ENCODE measurements around the gene SH3BP5. TPM values are rescaled to one million over a fixed set of nuclear protein-coding genes. Genes with fewer than 3 reads are reported as not detected.

The SH3BP5 gene
- total RNA-seq, 1 donor from 2014 or later = 19.5 TPM

- intact Hi-C loops (cut with micrococcal nuclease) = loop anchor here (1.0 to 5.0 kb wide), 6 partner anchors 18 to 103 kb away; partner anchors contain the start of genes CAPN7 and SH3BP5
- peak overlapping the region; percentile 72 for H3K4me3 Mint-ChIP-seq
- H3K27me3 Mint-ChIP-seq = no peaks in the 10 kb centered on the region
- DNase-seq = peak; percentile 88
- peak overlapping the region; percentile 94 for H3K27ac Mint-ChIP-seq
- peaks cover 19% of the 10 kb centered on the region for H3K36me3 Mint-ChIP-seq (ENCODE audit: low read depth)
- no peaks in the 10 kb centered on the region for H3K9me3 Mint-ChIP-seq
- H3K4me1 Mint-ChIP-seq = peaks cover 56% of the 10 kb centered on the region
These were observed 21.7 kb downstream of the SH3BP5 start for GRCh38 chr3:15310491-15311370.

GRCh38 chr3:15309662-15310335 is 22.6 kb downstream of the SH3BP5 start:
- Mint-ChIP-seq H3K4me3 (peak overlapping the region; percentile 72), H3K4me1 (peaks cover 54% of the 10 kb centered on the region), H3K36me3 (ENCODE audit: low read depth) (peaks cover 25% of the 10 kb centered on the region), H3K27me3 (no peaks in the 10 kb centered on the region), H3K27ac (peak overlapping the region; percentile 94), H3K9me3 (no peaks in the 10 kb centered on the region)
- no peak for DNase-seq
- intact Hi-C loops (cut with micrococcal nuclease) = loop anchor here (1.0 to 5.0 kb wide), 7 partner anchors 9 to 102 kb away; partner anchors contain the start of genes CAPN7 and SH3BP5

GRCh38 chr3:15307580-15307979 is 24.8 kb downstream of the SH3BP5 start:
- intact Hi-C loops (cut with micrococcal nuclease) = no loop called here

GRCh38 chr3:15306979-15307359 is 25.4 kb downstream of the SH3BP5 start:
- intact Hi-C loops (cut with micrococcal nuclease) = no loop called here
- Mint-ChIP-seq H3K4me1 (peaks cover 60% of the 10 kb centered on the region), H3K27me3 (no peaks in the 10 kb centered on the region), H3K27ac (no peak overlapping the region), H3K4me3 (no peak overlapping the region), H3K36me3 (ENCODE audit: low read depth) (peaks cover 38% of the 10 kb centered on the region), H3K9me3 (no peaks in the 10 kb centered on the region)
- DNase-seq = no peak

More at GRCh38 chr3:15307580-15307979, 24.8 kb downstream of the SH3BP5 start:
- Mint-ChIP-seq H3K27ac (no peak overlapping the region), H3K4me3 (no peak overlapping the region), H3K4me1 (peaks cover 60% of the 10 kb centered on the region), H3K27me3 (no peaks in the 10 kb centered on the region), H3K9me3 (no peaks in the 10 kb centered on the region), H3K36me3 (ENCODE audit: low read depth) (peaks cover 35% of the 10 kb centered on the region)
- no peak for DNase-seq

- Mint-ChIP-seq H3K27me3 (no peaks in the 10 kb centered on the region), H3K36me3 (ENCODE audit: low read depth) (peaks cover 45% of the 10 kb centered on the region), H3K4me1 (peaks cover 61% of the 10 kb centered on the region), H3K4me3 (no peak overlapping the region), H3K27ac (no peak overlapping the region), H3K9me3 (no peaks in the 10 kb centered on the region)
- intact Hi-C loops (cut with micrococcal nuclease) = no loop called here
- DNase-seq = no peak
These were observed 27.0 kb downstream of the SH3BP5 start for GRCh38 chr3:15305359-15305844.

GRCh38 chr3:15303728-15304127 is 28.7 kb downstream of the SH3BP5 start:
- peak overlapping the region; percentile 13 for H3K4me3 Mint-ChIP-seq
- intact Hi-C loops (cut with micrococcal nuclease) = no loop called here
- no peak for DNase-seq
- H3K4me1 Mint-ChIP-seq = peaks cover 51% of the 10 kb centered on the region
- H3K9me3 Mint-ChIP-seq = no peaks in the 10 kb centered on the region
- peak overlapping the region; percentile 69 for H3K27ac Mint-ChIP-seq
- no peaks in the 10 kb centered on the region for H3K27me3 Mint-ChIP-seq
- peaks cover 49% of the 10 kb centered on the region for H3K36me3 Mint-ChIP-seq (ENCODE audit: low read depth)

GRCh38 chr3:15303216-15303615 is 29.2 kb downstream of the SH3BP5 start:
- no peak overlapping the region for H3K4me3 Mint-ChIP-seq
- intact Hi-C loops (cut with micrococcal nuclease) = no loop called here
- H3K27ac Mint-ChIP-seq = no peak overlapping the region
- H3K9me3 Mint-ChIP-seq = peaks cover 3% of the 10 kb centered on the region
- peaks cover 54% of the 10 kb centered on the region for H3K36me3 Mint-ChIP-seq (ENCODE audit: low read depth)
- H3K27me3 Mint-ChIP-seq = no peaks in the 10 kb centered on the region
- peaks cover 53% of the 10 kb centered on the region for H3K4me1 Mint-ChIP-seq
- no peak for DNase-seq

GRCh38 chr3:15301761-15302160 is 30.6 kb downstream of the SH3BP5 start:
- Mint-ChIP-seq H3K27me3 (no peaks in the 10 kb centered on the region), H3K36me3 (ENCODE audit: low read depth) (peaks cover 61% of the 10 kb centered on the region), H3K27ac (no peak overlapping the region), H3K4me3 (no peak overlapping the region), H3K4me1 (peaks cover 57% of the 10 kb centered on the region), H3K9me3 (peaks cover 8% of the 10 kb centered on the region)
- intact Hi-C loops (cut with micrococcal nuclease) = no loop called here
- no peak for DNase-seq

- peaks cover 59% of the 10 kb centered on the region for H3K4me1 Mint-ChIP-seq
- peak overlapping the region; percentile 26 for H3K27ac Mint-ChIP-seq
- H3K36me3 Mint-ChIP-seq (ENCODE audit: low read depth) = peaks cover 57% of the 10 kb centered on the region
- intact Hi-C loops (cut with micrococcal nuclease) = loop anchor here (1.0 kb wide), 1 partner anchor 9 kb away; no protein-coding TSS in a partner anchor
- H3K9me3 Mint-ChIP-seq = peaks cover 8% of the 10 kb centered on the region
- H3K4me3 Mint-ChIP-seq = no peak overlapping the region
- no peak for DNase-seq
- H3K27me3 Mint-ChIP-seq = no peaks in the 10 kb centered on the region
These were observed 31.9 kb downstream of the SH3BP5 start for GRCh38 chr3:15300323-15301078.

- Mint-ChIP-seq H3K36me3 (ENCODE audit: low read depth) (peaks cover 59% of the 10 kb centered on the region), H3K4me1 (peaks cover 61% of the 10 kb centered on the region)
These were observed 33.4 kb downstream of the SH3BP5 start for GRCh38 chr3:15299036-15299435.

GRCh38 chr3:15298504-15298903 is 33.9 kb downstream of the SH3BP5 start:
- intact Hi-C loops (cut with micrococcal nuclease) = no loop called here
- no peaks in the 10 kb centered on the region for H3K27me3 Mint-ChIP-seq
- peak overlapping the region; percentile 62 for H3K27ac Mint-ChIP-seq
- peaks cover 57% of the 10 kb centered on the region for H3K4me1 Mint-ChIP-seq
- H3K36me3 Mint-ChIP-seq (ENCODE audit: low read depth) = peaks cover 55% of the 10 kb centered on the region
- no peak for DNase-seq
- peaks cover 8% of the 10 kb centered on the region for H3K9me3 Mint-ChIP-seq
- no peak overlapping the region for H3K4me3 Mint-ChIP-seq

More at GRCh38 chr3:15299036-15299435, 33.4 kb downstream of the SH3BP5 start:
- DNase-seq = no peak
- Mint-ChIP-seq H3K27ac (peak overlapping the region; percentile 62), H3K9me3 (peaks cover 8% of the 10 kb centered on the region), H3K4me3 (no peak overlapping the region), H3K27me3 (no peaks in the 10 kb centered on the region)
- intact Hi-C loops (cut with micrococcal nuclease) = no loop called here

GRCh38 chr3:15297608-15298350 is 34.6 kb downstream of the SH3BP5 start:
- H3K4me1 Mint-ChIP-seq = peaks cover 56% of the 10 kb centered on the region
- H3K36me3 Mint-ChIP-seq (ENCODE audit: low read depth) = peaks cover 49% of the 10 kb centered on the region

GRCh38 chr3:15295506-15295905 is 36.9 kb downstream of the SH3BP5 start:
- Mint-ChIP-seq H3K4me1 (peaks cover 57% of the 10 kb centered on the region), H3K27me3 (no peaks in the 10 kb centered on the region), H3K27ac (peak overlapping the region; percentile 47), H3K4me3 (no peak overlapping the region), H3K36me3 (ENCODE audit: low read depth) (peaks cover 30% of the 10 kb centered on the region), H3K9me3 (peaks cover 8% of the 10 kb centered on the region)
- intact Hi-C loops (cut with micrococcal nuclease) = no loop called here
- DNase-seq = no peak

More at GRCh38 chr3:15297608-15298350, 34.6 kb downstream of the SH3BP5 start:
- no peak for DNase-seq
- Mint-ChIP-seq H3K27me3 (no peaks in the 10 kb centered on the region), H3K27ac (no peak overlapping the region), H3K4me3 (no peak overlapping the region), H3K9me3 (peaks cover 8% of the 10 kb centered on the region)
- intact Hi-C loops (cut with micrococcal nuclease) = no loop called here

Measured in activated CD4-positive, alpha-beta T cell treated with anti-CD3 and anti-CD28 coated beads, Interleukin-2, amount 10 ng/mL, durations not matched to agents 24 days and 14 days (primary cell).